ENCODE results near the gene MYH14.

The MYH14 gene

GRCh38 chr19:50300051-50300450 lies 96.6 kb downstream of the MYH14 start:
- DNase-seq: no peak

GRCh38 chr19:50300814-50301606 lies 97.6 kb downstream of the MYH14 start:
- no peak for DNase-seq

GRCh38 chr19:50301607-50301971 lies 98.2 kb downstream of the MYH14 start:
- DNase-seq: no peak

- DNase-seq: no peak
Observed at GRCh38 chr19:50303558-50303957, 100.1 kb downstream of the MYH14 start.

- DNase-seq: no peak
Observed at GRCh38 chr19:50308991-50309390, 105.6 kb downstream of the MYH14 start.

- no peak for DNase-seq
Observed at GRCh38 chr19:50309396-50310125, 106.1 kb downstream of the MYH14 start.

- DNase-seq: no peak
Observed at GRCh38 chr19:50310759-50311465, 107.5 kb downstream of the MYH14 start.

- DNase-seq: peak; percentile 35 to 83
Observed at GRCh38 chr19:50311723-50312635, 108.6 kb downstream of the MYH14 start.

GRCh38 chr19:50312967-50313811 lies 109.8 kb downstream of the MYH14 start:
- no peak for DNase-seq

- DNase-seq: peak; percentile 30 to 76
Observed at GRCh38 chr19:50313812-50314536, 110.6 kb downstream of the MYH14 start.

GRCh38 chr19:50314724-50315708 lies 111.6 kb downstream of the MYH14 start:
- DNase-seq: peak in 1 of 2 experiments; percentile 62

- peak; percentile 57 to 80 for DNase-seq
Observed at GRCh38 chr19:50315773-50316448, 112.5 kb downstream of the MYH14 start.

GRCh38 chr19:50317115-50317514 lies 113.7 kb downstream of the MYH14 start:
- no peak for DNase-seq

GRCh38 chr19:50318438-50318837 lies 115.0 kb downstream of the MYH14 start:
- DNase-seq: no peak

GRCh38 chr19:50319156-50319555 lies 115.7 kb downstream of the MYH14 start:
- no peak for DNase-seq

GRCh38 chr19:50320051-50320450 lies 116.6 kb downstream of the MYH14 start:
- DNase-seq: no peak

- no peak for DNase-seq
Observed at GRCh38 chr19:50320596-50320995, 117.2 kb downstream of the MYH14 start.

GRCh38 chr19:50321831-50322230 lies 118.4 kb downstream of the MYH14 start:
- no peak for DNase-seq

- no peak for DNase-seq
Observed at GRCh38 chr19:50322234-50322633, 118.8 kb downstream of the MYH14 start.

Measured in NCI-H526 (cell line).